Panc1 (cell line): ENCODE results near the gene GAL3ST3. TPM values are rescaled to one million over a fixed set of nuclear protein-coding genes. Genes with fewer than 3 reads are reported as not detected.

Source experiments
- ATAC-seq: fragments of 200-7000 bp; cut with Tn5 transposase; 2 replicates; pipeline ENCODE4 v1.9.1; 2020; ENCODE audit warnings: mild to moderate bottlenecking, moderate library complexity
- BruUV-seq: library from RNA; stranded (reverse); fragments of 400-500 nt; replicated peaks from 2 replicates; lab custom pipeline; 2021; lab: Mats Ljungman, UMichigan
- CTCF ChIA-PET: fragments of 300-600 bp; sonication (Branson Sonifier 250); formaldehyde crosslinking; loops from one replicate; lab custom pipeline; 2022; ENCODE audit warnings: antibody characterized with exemption; lab: Charles Lee
- POLR2A ChIA-PET: fragments of 300-600 bp; sonication (Branson Sonifier 250); formaldehyde crosslinking; loops from one replicate; lab custom pipeline; 2022; ENCODE audit warnings: antibody characterized with exemption; lab: Charles Lee
- DNase-seq: peaks from one replicate; pipeline ENCODE4 v3.0.0-alpha.2; 2010; ENCODE audit warnings: low read depth, low spot score
- H3K27ac ChIP-seq: 2 replicates; pipeline ENCODE4 v1.5.1; 2011; ENCODE audit warnings: mild to moderate bottlenecking, low read length, inconsistent platforms
- H3K27me3 ChIP-seq: fragments of 200-500 bp; sonication (Bioruptor generic); 2 replicates; pipeline ENCODE4 v1.6.0; 2014; ENCODE audit warnings: low read length, inconsistent platforms; ENCODE audit not compliant: control insufficient read depth, insufficient read depth
- H3K36me3 ChIP-seq: fragments of 200-500 bp; sonication (Bioruptor generic); 2 replicates; pipeline ENCODE4 v1.5.1; 2014; ENCODE audit warnings: inconsistent platforms, mild to moderate bottlenecking, low read length, moderate library complexity; ENCODE audit not compliant: control insufficient read depth, insufficient read depth
- H3K4me1 ChIP-seq: 2 replicates; pipeline ENCODE4 v1.5.1; 2011; ENCODE audit warnings: inconsistent platforms, mild to moderate bottlenecking, low read length, moderate library complexity; ENCODE audit not compliant: control insufficient read depth, insufficient read depth
- H3K4me3 ChIP-seq, 2 experiments: 2 replicates each; pipeline ENCODE4 v1.5.1; 2011 to 2012; ENCODE audit warnings: low read depth in 2 of 2, low read length in 2 of 2, mild to moderate bottlenecking in 2 of 2, inconsistent platforms in 1 of 2, moderate library complexity in 1 of 2
- H3K9me3 ChIP-seq: fragments of 200-500 bp; sonication (Bioruptor generic); 2 replicates; pipeline ENCODE4 v1.5.1; 2014; ENCODE audit warnings: low read depth, mild to moderate bottlenecking, inconsistent platforms, low read length, moderate library complexity; ENCODE audit not compliant: control insufficient read depth, insufficient read depth
- POLR2AphosphoS5 ChIP-seq: IDR thresholded peaks from 2 replicates; pipeline ENCODE4 v1.6.1; 2012; ENCODE audit warnings: mild to moderate bottlenecking, low read depth, low read length, moderate library complexity
- SIN3A ChIP-seq: IDR thresholded peaks from 2 replicates; pipeline ENCODE4 v1.6.1; 2012; ENCODE audit warnings: low read depth, mild to moderate bottlenecking, low read length, moderate library complexity, borderline replicate concordance; ENCODE audit not compliant: insufficient read depth
- TCF7L2 ChIP-seq: IDR thresholded peaks from 2 replicates; pipeline ENCODE4 v1.6.1; 2011; ENCODE audit warnings: mild to moderate bottlenecking, low read depth, low read length, inconsistent platforms
- in situ Hi-C: cut with HindIII; loops from 2 replicates; pipeline ENCODE4 v1.10.0; 2016; ENCODE audit warnings: low sequenced_read_pairs, low pct_unique_long_range_greater_than_20kb
- intact Hi-C: fragments of 100-400 bp; cut with micrococcal nuclease; formaldehyde crosslinking; loops from one replicate; pipeline ENCODE4 v1.10.0; 2022; ENCODE audit not compliant: unreplicated experiment
- total RNA-seq: library from RNA; stranded (reverse); gene quantifications from one replicate; pipeline ENCODE4 v1.2.1, GENCODE V29; 2021; ENCODE audit not compliant: unreplicated experiment
- TF ChIP-seq, protein P1 (sequence below): fragments of 450-650 bp; IDR thresholded peaks from 2 replicates; pipeline ENCODE4 v1.5.1; 2017; ENCODE audit warnings: mild to moderate bottlenecking
- TF ChIP-seq, protein P2 (sequence below), 2 experiments: IDR thresholded peaks; 2 replicates each; pipeline ENCODE4 v1.6.1; 2011 to 2012; ENCODE audit warnings: low read depth in 2 of 2, control low read depth in 1 of 2, low read length in 1 of 2, mild to moderate bottlenecking in 1 of 2, moderate library complexity in 1 of 2; ENCODE audit not compliant: insufficient read depth in 1 of 2

The GAL3ST3 gene
- total RNA-seq, 1 experiment from 2014 or later = not detected

DNA sequence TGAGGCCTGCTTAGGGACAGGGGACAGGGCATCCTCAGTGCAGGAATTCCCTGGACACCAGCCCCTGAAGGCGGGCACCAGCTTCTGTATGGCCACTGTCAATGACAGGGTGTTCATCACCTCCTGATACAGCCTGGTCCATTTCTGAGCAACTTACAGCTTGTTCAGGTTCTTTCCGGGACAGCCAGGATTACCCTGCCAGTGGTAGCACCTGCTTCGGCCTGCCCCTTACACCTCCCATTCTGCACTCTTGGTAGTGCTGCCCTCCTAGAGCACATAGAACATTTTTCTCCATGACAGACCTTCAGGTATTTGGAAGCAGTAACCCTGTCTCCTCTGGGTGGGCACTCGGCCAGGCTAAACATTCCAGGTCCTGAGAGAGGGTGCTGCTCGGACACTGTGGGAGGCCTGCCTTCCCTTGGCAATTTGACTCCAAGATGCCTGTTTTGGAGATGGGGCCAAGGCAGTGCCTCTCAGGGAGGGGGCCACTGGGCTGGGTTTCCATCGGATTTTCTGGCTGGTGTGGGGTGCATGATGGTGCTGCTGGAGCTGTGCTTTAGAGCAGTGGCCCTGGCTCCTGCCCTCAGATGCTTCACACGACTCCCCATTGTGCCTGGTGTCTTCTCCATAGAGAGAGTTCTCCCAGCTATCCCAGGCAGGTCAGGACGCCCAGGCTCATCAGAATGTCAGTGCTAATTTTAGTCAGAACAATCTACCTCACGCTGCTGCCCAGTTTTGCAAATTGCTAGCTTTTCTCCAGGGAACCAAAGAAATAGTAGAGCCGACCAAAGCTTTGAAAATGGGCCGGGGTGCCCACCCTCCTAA is 1.2 kb downstream of the GAL3ST3 start:
- DNase-seq = no peak
- CTCF ChIA-PET = interaction anchor here (0.8 kb wide), 1 partner anchor 19 kb away, joined by 8 read pairs; no protein-coding TSS in a partner anchor

DNA sequence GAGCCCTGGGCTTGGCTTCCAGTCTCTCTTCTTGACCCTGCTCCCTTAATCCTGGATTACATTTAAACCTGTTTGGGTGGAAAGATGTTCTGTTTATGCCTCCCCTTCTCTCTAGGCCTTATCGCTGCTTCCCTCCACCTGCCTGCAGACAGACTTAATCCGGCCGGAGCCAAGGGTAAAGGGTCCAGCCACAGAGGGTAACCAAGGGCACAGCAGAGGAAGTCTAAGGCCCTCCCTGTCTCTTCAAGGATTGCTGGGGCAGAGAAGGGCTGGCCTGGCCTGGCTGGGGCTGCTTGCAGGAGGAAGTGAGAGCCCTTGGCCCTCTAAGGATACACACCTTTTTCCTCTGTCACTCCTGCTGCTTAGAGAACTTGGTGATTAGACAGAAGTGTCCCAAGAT is 2.1 kb downstream of the GAL3ST3 start:
- peaks cover 14% of the 10 kb centered on the region for H3K4me1 ChIP-seq
- TF ChIP-seq, protein P1, sequence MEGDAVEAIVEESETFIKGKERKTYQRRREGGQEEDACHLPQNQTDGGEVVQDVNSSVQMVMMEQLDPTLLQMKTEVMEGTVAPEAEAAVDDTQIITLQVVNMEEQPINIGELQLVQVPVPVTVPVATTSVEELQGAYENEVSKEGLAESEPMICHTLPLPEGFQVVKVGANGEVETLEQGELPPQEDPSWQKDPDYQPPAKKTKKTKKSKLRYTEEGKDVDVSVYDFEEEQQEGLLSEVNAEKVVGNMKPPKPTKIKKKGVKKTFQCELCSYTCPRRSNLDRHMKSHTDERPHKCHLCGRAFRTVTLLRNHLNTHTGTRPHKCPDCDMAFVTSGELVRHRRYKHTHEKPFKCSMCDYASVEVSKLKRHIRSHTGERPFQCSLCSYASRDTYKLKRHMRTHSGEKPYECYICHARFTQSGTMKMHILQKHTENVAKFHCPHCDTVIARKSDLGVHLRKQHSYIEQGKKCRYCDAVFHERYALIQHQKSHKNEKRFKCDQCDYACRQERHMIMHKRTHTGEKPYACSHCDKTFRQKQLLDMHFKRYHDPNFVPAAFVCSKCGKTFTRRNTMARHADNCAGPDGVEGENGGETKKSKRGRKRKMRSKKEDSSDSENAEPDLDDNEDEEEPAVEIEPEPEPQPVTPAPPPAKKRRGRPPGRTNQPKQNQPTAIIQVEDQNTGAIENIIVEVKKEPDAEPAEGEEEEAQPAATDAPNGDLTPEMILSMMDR = no peak
- TF ChIP-seq POLR2AphosphoS5 = no peak
- no peak for TF ChIP-seq TCF7L2
- no peak for TF ChIP-seq SIN3A
- TF ChIP-seq, protein P2, sequence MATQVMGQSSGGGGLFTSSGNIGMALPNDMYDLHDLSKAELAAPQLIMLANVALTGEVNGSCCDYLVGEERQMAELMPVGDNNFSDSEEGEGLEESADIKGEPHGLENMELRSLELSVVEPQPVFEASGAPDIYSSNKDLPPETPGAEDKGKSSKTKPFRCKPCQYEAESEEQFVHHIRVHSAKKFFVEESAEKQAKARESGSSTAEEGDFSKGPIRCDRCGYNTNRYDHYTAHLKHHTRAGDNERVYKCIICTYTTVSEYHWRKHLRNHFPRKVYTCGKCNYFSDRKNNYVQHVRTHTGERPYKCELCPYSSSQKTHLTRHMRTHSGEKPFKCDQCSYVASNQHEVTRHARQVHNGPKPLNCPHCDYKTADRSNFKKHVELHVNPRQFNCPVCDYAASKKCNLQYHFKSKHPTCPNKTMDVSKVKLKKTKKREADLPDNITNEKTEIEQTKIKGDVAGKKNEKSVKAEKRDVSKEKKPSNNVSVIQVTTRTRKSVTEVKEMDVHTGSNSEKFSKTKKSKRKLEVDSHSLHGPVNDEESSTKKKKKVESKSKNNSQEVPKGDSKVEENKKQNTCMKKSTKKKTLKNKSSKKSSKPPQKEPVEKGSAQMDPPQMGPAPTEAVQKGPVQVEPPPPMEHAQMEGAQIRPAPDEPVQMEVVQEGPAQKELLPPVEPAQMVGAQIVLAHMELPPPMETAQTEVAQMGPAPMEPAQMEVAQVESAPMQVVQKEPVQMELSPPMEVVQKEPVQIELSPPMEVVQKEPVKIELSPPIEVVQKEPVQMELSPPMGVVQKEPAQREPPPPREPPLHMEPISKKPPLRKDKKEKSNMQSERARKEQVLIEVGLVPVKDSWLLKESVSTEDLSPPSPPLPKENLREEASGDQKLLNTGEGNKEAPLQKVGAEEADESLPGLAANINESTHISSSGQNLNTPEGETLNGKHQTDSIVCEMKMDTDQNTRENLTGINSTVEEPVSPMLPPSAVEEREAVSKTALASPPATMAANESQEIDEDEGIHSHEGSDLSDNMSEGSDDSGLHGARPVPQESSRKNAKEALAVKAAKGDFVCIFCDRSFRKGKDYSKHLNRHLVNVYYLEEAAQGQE (IDR thresholded peaks at IDR 0.05; ENCODE audit: insufficient read depth in 1 of 2, low read depth in 2 of 2, low read length in 1 of 2) = no peak
- no peak for DNase-seq
- no peak for ATAC-seq
- no peaks in the 10 kb centered on the region; the same call in 1 of the 2 replicates for H3K36me3 ChIP-seq
- POLR2A ChIA-PET = interaction anchor here (1.3 kb wide), 1 partner anchor 156 kb away, joined by 4 read pairs; no protein-coding TSS in a partner anchor
- H3K9me3 ChIP-seq = no peaks in the 10 kb centered on the region
- no peak overlapping the region for H3K27ac ChIP-seq
- BruUV-seq = no TSS peak
- in situ Hi-C loops (no loop called here), intact Hi-C loops (no loop called here)
- H3K27me3 ChIP-seq = no peaks in the 10 kb centered on the region
- CTCF ChIA-PET = interaction anchor here (2.2 kb wide), 1 partner anchor 25 kb away, joined by 9 read pairs; no protein-coding TSS in a partner anchor
- H3K4me3 ChIP-seq = no peak overlapping the region

More for the DNA sequence above, 1.2 kb downstream of the GAL3ST3 start:
- H3K27me3 ChIP-seq = no peaks in the 10 kb centered on the region
- intact Hi-C loops (no loop called here), in situ Hi-C loops (no loop called here)
- ATAC-seq = no peak
- no peaks in the 10 kb centered on the region for H3K9me3 ChIP-seq
- TF ChIP-seq, protein P1 = no peak
- TF ChIP-seq, protein P2 (IDR thresholded peaks at IDR 0.05; ENCODE audit: insufficient read depth in 1 of 2, low read depth in 2 of 2, low read length in 1 of 2) = no peak
- TF ChIP-seq POLR2AphosphoS5 (no peak), SIN3A (no peak), TCF7L2 (no peak)
- POLR2A ChIA-PET = interaction anchor here (1.3 kb wide), 1 partner anchor 157 kb away, joined by 4 read pairs; no protein-coding TSS in a partner anchor
- no TSS peak for BruUV-seq
- H3K36me3 ChIP-seq = peaks cover under 1% of the 10 kb centered on the region; the same call in 1 of the 2 replicates
- no peak overlapping the region for H3K27ac ChIP-seq
- H3K4me3 ChIP-seq = no peak overlapping the region
- H3K4me1 ChIP-seq = peaks cover 14% of the 10 kb centered on the region
